ENCODE results near the gene SPAG16.

GRCh38 chr2:214401580-214401979, 1117.3 kb downstream of the SPAG16 start:
- TF ChIP-seq CTCF (IDR thresholded peaks at IDR 0.05) (no peak), POLR2A (IDR thresholded peaks at IDR 0.05) (no peak)
